ENCODE results near the gene TMEM214.

TMEM214 gene

DNA sequence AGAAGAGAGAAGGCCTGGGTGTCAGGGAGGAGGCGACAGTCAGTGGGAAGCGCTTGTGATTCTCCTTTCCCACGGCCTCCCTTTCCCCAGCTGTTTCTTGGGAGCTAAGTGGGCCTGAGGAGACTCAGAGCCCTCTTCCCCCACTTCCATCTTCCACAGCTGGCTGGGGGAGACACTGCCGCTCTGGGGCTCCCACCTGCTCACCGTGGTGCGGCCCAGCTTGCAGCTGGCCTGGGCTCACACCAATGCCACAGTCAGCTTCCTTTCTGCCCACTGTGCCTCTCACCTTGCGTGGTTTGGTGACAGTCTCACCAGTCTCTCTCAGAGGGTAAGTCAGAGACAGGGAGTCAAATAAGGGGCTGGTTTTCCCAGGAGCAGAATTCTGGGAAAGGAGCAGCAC is 7.1 kb downstream of the TMEM214 start:
- DNase-seq (ENCODE audit: low spot score) = no peak

GRCh38 chr2:27040282-27040681 is 7.5 kb downstream of the TMEM214 start:
- DNase-seq (ENCODE audit: low spot score) = no peak

DNA sequence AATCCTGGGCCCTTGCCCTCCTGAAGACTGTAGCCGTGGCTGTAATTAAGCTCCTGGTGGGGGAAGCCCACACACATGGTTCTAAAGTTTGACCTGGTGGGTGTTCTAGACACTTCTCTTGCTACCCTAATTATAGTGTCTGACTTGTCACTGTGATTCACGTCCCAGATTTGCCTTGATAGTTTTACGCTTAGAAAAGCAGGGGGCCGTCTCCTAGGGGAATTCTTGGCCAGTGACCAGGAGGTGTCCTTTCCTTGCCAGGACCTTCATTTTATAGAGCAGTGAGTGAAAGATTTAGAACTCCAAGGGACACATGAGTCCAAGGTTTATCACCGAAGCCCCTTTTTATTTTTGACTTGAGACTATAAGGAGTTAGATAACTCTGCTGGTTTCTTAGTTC is 9.0 kb downstream of the TMEM214 start:
- no peak for DNase-seq (ENCODE audit: low spot score)

- no peak for DNase-seq (ENCODE audit: low spot score)
These were observed 9.4 kb downstream of the TMEM214 start for GRCh38 chr2:27042159-27042661.

DNA sequence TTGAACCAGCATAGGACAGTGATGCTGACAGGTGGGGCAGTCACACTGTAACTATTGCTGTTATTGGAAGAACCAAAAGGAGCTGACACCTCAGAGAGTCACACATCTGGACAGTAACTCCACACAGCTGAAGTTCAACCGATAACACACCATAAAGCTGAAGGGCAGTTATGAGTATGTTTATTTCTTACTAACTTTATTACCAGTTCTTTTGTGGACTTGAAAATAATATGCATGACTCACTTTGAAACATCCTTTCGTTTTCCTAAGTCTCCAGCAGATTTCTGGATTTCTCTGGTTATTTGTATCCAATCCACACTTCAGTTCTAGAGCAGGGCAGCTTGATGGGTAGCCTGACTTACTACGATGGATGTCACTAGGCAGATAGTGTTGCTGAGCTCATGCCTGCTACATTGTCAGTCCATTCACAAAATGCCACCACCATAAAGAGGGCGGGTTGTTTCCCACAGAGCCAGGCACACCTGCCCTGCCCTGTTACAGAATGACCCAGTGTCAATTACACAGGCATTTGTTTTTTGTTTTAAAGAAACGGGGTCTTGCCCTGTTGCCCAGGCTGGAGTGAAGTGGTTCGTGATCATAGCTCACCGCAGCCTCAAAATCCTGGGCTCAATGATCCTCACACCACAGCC is 10.3 kb downstream of the TMEM214 start:
- DNase-seq (ENCODE audit: low spot score) = no peak

- peak; percentile 43 for DNase-seq (ENCODE audit: low spot score)
These were observed 16.9 kb downstream of the TMEM214 start for GRCh38 chr2:27049422-27050280.

DNA sequence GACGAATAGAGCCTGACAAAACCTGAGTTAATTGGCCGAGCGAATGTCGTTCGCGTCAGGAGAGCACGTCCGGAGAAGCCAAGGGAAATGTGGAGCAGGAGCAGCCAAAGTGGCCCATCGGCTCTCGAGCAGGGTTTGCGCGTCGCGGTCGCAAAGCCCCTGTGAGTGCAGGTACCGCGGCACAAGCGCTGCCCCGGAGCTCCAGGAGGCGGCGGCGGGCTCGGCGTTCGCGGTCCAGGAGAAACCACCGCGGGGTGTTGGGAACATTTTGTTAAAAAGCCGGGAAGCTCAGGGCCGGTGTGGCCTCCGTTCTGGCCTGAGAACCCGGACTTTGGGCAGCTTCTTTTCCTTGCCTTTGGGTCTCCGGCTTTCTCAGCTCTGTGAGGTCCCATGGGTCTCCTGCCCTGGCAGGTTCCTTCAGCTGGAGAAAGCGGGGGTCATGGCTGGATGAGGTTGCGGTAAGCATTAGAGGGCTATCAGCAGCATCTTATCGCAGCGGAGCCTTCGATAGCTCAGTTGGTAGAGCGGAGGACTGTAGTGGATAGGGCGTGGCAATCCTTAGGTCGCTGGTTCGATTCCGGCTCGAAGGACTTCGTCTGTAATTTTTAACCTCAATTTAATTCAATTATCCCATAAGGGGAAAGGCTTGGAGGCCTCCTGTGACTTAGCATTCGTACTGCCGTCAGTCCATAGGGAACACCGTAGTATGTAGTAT is 17.7 kb downstream of the TMEM214 start:
- peak; percentile 88 for DNase-seq (ENCODE audit: low spot score)

GRCh38 chr2:27050996-27051901 is 18.5 kb downstream of the TMEM214 start, which contains the start of gene AGBL5:
Gene AGBL5, plus strand, starts transcription at chr2:27051668. Its CDS starts 1,291 bp downstream, at chr2:27052959.
- peak; percentile 99 for DNase-seq (ENCODE audit: low spot score)

DNA sequence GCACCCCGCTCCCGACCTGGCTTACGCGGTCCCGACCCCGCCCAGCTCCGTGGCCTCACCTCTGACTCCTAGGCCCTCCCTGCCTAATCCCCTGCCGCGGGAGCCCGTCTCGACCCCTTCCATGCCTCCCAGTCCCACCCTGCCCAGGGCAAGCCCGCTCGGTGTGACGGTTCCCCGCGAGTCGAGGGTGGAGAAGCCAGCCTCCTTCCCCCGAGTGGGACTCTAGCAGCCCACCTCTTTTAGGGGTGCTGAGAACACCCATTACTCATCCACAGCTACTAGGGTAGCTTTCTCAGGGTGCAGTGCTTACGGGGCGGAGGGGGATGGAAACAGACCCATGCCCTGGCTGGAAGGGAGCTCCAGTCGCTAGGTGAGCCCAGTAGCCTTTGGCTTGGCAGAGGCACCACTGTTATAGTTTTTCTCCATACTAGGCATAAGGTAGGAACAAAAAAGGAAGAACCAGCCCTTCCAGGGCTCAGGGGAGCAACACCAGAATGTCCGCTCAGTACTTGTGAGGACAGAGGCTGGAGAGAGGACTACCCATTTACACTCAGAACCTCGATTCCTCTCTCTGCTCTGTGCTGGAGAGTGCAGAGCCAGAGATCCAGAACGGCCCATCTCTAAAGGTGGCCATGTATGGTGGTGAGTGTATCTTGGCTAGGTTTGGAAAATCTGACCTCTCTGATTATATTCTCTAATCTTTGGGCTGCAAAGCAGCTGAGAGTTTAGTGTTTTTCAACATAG is 19.3 kb downstream of the TMEM214 start:
- no peak for DNase-seq (ENCODE audit: low spot score)

DNA sequence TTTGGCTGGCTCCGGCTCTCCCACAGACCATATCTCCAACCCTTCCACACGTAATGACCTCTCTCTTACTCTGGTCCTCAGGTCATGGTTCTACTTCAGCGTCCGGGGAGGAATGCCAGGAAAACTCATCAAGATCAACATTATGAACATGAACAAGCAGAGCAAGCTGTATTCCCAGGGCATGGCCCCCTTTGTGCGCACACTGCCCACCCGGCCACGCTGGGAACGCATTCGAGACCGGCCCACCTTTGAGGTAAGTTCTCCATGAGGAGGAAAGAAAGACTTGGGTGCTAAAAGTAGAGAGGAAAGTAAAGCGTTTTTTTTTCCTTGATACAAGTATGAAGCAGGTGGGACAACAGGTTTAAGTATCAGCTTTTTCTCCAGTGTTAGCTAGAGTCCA is 20.6 kb downstream of the TMEM214 start:
- no peak for DNase-seq (ENCODE audit: low spot score)

- DNase-seq (ENCODE audit: low spot score) = no peak
These were observed 21.0 kb downstream of the TMEM214 start for GRCh38 chr2:27053776-27054175.

DNA sequence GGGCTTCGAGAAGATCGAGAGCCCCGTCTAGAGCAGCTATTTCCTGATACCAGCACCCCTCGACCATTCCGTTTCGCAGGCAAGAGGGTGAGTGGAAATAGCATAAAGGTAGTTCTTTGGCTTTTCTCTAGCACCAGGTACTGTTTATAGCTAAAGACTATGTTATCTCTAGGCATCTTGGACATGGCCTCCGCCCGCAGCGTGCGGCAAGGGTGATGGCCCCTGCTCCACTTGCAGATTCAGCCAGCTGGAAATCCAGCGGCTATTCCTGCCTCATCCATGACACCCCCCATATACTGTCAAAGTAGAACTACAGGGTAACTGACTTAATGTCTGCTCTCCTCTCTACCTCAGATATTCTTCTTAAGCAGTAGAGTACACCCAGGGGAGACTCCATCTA is 22.0 kb downstream of the TMEM214 start:
- DNase-seq (ENCODE audit: low spot score) = no peak

DNA sequence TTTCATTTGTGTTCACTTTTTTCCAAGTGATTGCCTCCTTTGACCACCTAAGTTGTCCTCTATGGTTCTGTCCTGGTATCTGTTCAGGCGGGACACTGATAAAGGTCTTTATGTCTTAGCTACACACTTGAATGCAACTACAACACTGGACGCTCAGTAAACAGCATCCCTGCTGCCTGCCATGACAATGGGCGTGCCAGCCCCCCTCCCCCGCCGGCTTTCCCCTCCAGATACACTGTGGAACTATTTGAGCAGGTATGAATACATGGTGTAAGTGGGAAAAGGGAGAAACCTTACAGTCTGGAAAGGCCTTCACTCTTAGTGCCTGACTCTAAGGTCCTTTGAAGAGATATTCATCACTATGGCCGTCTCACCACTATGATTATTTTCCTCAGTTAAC is 24.4 kb downstream of the TMEM214 start:
- no peak for DNase-seq (ENCODE audit: low spot score)

DNA sequence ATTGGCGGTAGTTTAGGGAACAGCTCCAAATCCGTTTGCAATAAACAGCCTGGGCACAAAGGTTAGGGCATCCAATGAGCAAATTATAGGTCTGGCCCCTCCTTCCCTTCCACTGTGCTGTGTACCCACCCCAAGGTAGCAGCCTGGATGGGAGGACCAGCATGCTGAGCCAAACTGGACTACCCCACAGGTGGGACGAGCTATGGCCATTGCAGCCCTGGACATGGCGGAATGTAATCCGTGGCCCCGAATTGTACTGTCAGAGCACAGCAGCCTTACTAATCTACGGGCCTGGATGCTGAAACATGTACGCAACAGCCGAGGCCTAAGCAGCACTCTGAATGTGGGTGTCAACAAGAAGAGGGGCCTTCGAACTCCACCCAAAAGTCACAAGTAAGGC is 25.4 kb downstream of the TMEM214 start:
- no peak for DNase-seq (ENCODE audit: low spot score)

DNA sequence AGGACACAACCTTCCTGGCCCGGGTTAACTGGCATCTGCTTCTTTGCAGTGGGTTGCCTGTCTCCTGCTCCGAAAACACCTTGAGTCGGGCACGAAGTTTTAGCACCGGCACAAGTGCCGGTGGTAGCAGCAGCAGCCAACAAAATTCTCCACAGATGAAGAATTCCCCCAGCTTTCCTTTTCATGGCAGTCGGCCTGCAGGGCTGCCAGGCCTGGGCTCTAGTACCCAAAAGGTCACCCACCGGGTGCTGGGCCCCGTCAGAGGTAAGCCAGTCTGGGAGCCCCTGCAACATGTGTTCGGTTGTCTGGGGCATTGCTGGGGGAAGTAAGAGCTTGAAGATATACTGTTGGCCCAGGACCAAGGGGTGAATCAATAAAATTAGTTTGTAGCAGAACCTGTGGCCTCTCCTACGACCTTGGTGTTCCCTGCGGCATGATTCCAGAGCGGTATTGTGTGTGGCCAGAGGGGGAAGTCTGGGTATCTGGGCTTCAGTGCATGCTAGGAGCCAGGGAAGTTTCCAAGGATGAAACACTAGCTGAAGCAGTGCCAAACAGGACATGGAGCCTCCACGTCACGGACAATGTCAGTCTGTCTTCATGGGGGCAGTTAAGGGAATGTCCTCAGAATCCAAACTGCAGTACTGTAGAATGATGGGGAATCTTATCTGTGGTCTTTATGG is 26.5 kb downstream of the TMEM214 start:
- DNase-seq (ENCODE audit: low spot score) = no peak

DNA sequence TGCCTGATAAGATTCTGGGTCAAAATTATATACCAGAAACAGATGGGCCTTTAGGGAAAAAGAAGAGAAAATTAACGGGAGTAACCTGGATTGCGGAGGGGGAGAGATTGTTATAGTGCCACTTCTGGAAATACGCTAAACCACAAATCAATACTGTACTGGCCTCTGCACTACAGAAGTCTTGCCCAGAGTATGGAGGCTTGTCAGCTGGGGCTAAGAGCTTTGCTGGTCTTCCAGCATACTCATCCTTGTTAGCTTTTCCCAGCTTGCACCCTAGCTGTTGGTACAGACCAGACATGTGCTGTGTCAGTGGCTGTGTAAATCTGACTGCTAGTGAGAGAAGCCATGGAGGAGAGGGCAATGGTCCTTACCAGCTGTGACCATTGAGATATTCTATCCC is 27.6 kb downstream of the TMEM214 start:
- DNase-seq (ENCODE audit: low spot score) = no peak

DNA sequence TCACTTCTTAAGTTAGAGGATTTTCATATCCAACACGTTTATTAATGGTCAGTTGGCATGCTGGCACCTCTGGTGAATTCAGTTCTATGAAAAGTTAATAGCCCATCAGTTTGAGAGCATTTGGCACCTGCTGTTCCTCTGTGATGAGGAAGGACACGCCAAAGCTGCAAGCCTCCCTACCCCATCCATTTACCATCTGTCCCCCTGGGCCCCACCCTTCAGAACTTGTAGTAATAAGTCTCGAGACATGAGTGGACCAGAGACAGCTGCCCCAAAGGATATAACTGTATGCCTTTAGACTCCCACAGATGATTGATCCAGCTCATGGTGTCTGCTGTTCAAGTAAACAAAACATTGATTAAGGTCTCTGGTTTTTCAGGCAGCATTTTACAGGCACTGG is 32.4 kb downstream of the TMEM214 start:
- no peak for DNase-seq (ENCODE audit: low spot score)

- DNase-seq (ENCODE audit: low spot score) = no peak
These were observed 34.6 kb downstream of the TMEM214 start for GRCh38 chr2:27067385-27067784.

GRCh38 chr2:27069436-27069835 is 36.7 kb downstream of the TMEM214 start:
- no peak for DNase-seq (ENCODE audit: low spot score)

GRCh38 chr2:27069961-27070618 is 37.3 kb downstream of the TMEM214 start:
- no peak for DNase-seq (ENCODE audit: low spot score)

All from AG08395 (cell line).